MCF 10A (cell line): ENCODE results near the gene DMRTB1. TPM values are rescaled to one million over a fixed set of nuclear protein-coding genes. Genes with fewer than 3 reads are reported as not detected.

ENCODE experiments used
- Bru-seq: library from RNA; stranded (reverse); fragments of 400-500 nt; gene quantifications from one replicate; lab custom pipeline; 2021; lab: Mats Ljungman, UMichigan
- BruChase-seq, 2 experiments: library from RNA; stranded (reverse); fragments of 400-500 nt; gene quantifications; one replicate each; lab custom pipeline; 2021; lab: Mats Ljungman, UMichigan
- BruUV-seq: library from RNA; stranded (reverse); fragments of 400-500 nt; replicated peaks from 2 replicates; lab custom pipeline; 2021; lab: Mats Ljungman, UMichigan
- CTCF ChIA-PET: fragments of 300-600 bp; sonication (Branson Sonifier 250); formaldehyde crosslinking; extraction: SDS; loops from one replicate; lab custom pipeline; 2021; ENCODE audit warnings: antibody characterized with exemption, inconsistent platforms; lab: Yijun Ruan, JAX
- POLR2A ChIA-PET: fragments of 300-600, 350-650 bp; sonication (Branson Sonifier 250); formaldehyde crosslinking; extraction: SDS; loops from one replicate; lab custom pipeline; 2020; ENCODE audit warnings: antibody characterized with exemption, inconsistent platforms; lab: Yijun Ruan, JAX
- DNase-seq: peaks from one replicate; pipeline ENCODE4 v3.0.0-alpha.2; 2018; ENCODE audit not compliant: unreplicated experiment
- H3K27ac Mint-ChIP-seq: one replicate; pipeline ENCODE4 v1.8.0; 2022; ENCODE audit warnings: mild to moderate bottlenecking, low read depth, mixed read lengths; ENCODE audit not compliant: unreplicated experiment
- H3K27me3 Mint-ChIP-seq: one replicate; pipeline ENCODE4 v1.8.0; 2022; ENCODE audit warnings: mixed read lengths; ENCODE audit not compliant: insufficient read depth, unreplicated experiment
- H3K36me3 Mint-ChIP-seq: one replicate; pipeline ENCODE4 v1.8.0; 2022; ENCODE audit warnings: mild to moderate bottlenecking, moderate library complexity, mixed read lengths; ENCODE audit not compliant: insufficient read depth, unreplicated experiment
- H3K4me1 Mint-ChIP-seq: one replicate; pipeline ENCODE4 v1.8.0; 2022; ENCODE audit warnings: mixed read lengths; ENCODE audit not compliant: insufficient read depth, unreplicated experiment
- H3K4me3 Mint-ChIP-seq: one replicate; pipeline ENCODE4 v1.8.0; 2022; ENCODE audit warnings: mild to moderate bottlenecking, moderate library complexity, mixed read lengths; ENCODE audit not compliant: unreplicated experiment
- H3K9me3 Mint-ChIP-seq: one replicate; pipeline ENCODE4 v1.8.0; 2022; ENCODE audit warnings: mixed read lengths; ENCODE audit not compliant: unreplicated experiment
- intact Hi-C: fragments of 100-400 bp; cut with micrococcal nuclease; formaldehyde crosslinking; loops from 2 replicates; pipeline ENCODE4 v1.14.1; 2022
- long read RNA-seq: library from polyadenylated mRNA; stranded (forward); transcript quantifications from one replicate; pipeline ENCODE4 v2.0.0, GENCODE V29; 2022
- total RNA-seq: library from RNA; stranded (reverse); gene quantifications from 2 replicates; pipeline ENCODE4 v1.2.3, GENCODE V29; 2022
- TF ChIP-seq, protein P1 (sequence below): fragments of 200-600 bp; IDR thresholded peaks from one replicate; pipeline ENCODE4 v1.8.0; 2022; ENCODE audit warnings: antibody characterized with exemption, mild to moderate bottlenecking; ENCODE audit not compliant: unreplicated experiment

Gene DMRTB1
- total RNA-seq (not detected in 2 replicates), Bru-seq, nascent RNA (not detected), BruChase-seq, experiment 1, labeled RNA remaining after a 6-hour chase (not detected), BruChase-seq, experiment 2, labeled RNA remaining after a 2-hour chase (not detected)
- long read RNA-seq = 0 reads

DNA sequence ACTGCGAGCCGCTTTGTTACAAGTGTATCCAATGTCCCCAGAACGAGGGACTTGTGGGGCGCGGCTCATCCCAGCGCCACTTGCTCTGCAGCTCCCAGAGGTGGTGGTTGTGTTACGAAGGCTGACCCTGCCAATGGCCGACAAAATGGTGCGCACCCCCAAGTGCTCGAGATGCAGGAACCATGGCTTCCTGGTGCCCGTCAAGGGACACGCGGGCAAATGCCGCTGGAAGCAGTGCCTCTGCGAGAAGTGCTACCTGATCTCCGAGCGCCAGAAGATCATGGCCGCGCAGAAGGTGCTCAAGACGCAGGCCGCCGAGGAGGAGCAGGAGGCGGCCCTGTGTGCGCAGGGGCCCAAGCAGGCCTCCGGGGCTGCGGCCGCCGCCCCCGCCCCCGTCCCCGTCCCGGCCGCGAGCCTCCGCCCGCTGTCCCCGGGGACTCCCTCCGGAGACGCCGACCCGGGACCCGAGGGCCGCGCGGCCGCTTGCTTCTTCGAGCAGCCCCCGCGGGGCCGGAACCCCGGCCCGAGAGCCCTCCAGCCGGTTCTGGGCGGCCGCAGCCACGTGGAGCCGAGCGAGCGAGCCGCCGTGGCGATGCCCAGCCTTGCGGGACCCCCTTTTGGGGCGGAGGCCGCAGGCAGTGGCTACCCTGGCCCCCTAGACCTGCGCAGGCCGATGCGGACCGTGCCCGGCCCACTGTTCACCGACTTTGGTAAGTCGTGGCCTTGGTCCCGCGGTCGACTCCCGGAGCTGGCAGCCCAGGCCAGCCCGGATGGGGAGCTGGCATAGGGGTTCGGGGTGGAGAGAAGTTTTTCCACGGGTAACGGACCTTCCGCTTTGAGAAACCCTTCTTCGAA is at the start of gene DMRTB1:
Gene DMRTB1, plus strand, starts transcription at position 79 of the 855 bp plus-strand sequence. Its CDS starts 55 bp downstream, at position 134.
- Mint-ChIP-seq H3K9me3 (no peaks in the 10 kb centered on the region), H3K27ac (no peak within 1 kb of the TSS), H3K4me3 (no peak within 1 kb of the TSS), H3K4me1 (no peaks in the 10 kb centered on the region), H3K27me3 (peaks cover 17% of the 10 kb centered on the region), H3K36me3 (no peaks in the 10 kb centered on the region)
- no peak for DNase-seq
- TF ChIP-seq, protein P1, sequence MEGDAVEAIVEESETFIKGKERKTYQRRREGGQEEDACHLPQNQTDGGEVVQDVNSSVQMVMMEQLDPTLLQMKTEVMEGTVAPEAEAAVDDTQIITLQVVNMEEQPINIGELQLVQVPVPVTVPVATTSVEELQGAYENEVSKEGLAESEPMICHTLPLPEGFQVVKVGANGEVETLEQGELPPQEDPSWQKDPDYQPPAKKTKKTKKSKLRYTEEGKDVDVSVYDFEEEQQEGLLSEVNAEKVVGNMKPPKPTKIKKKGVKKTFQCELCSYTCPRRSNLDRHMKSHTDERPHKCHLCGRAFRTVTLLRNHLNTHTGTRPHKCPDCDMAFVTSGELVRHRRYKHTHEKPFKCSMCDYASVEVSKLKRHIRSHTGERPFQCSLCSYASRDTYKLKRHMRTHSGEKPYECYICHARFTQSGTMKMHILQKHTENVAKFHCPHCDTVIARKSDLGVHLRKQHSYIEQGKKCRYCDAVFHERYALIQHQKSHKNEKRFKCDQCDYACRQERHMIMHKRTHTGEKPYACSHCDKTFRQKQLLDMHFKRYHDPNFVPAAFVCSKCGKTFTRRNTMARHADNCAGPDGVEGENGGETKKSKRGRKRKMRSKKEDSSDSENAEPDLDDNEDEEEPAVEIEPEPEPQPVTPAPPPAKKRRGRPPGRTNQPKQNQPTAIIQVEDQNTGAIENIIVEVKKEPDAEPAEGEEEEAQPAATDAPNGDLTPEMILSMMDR = no peak
- ChIA-PET CTCF (interaction anchor here (0.9 kb wide), 1 partner anchor 181 kb away, joined by 3 read pairs; no protein-coding TSS in a partner anchor), POLR2A (interaction anchor here (1.6 kb wide), 1 partner anchor 13 kb away, joined by 4 read pairs; no protein-coding TSS in a partner anchor)
- no TSS peak for BruUV-seq
- intact Hi-C loops = no loop called here

DNA sequence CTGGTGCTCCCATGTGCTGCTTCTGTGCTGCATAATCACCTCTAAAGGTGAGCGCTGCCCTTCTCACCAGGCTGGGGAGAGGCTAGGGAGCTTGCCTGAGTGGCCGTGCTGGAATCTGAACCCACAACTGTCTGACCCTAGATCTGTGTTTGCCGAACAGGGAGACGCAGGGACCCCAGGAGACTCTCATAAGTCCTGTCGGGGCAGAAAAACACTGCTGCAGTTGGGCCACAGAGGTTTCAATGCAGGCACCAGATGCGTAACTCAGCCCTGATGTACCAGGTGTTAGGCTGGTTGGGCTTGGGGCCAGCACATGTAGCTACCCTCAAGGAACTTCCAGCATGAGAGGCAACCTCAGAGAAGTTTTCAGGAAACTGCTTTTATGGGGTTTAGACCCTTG is 49.5 kb upstream of the DMRTB1 start:
- Mint-ChIP-seq H3K4me1 (peaks cover 23% of the 10 kb centered on the region), H3K27ac (no peak overlapping the region), H3K9me3 (no peaks in the 10 kb centered on the region), H3K4me3 (no peak overlapping the region), H3K36me3 (peaks cover 13% of the 10 kb centered on the region), H3K27me3 (peaks cover 19% of the 10 kb centered on the region)
- no TSS peak for BruUV-seq
- TF ChIP-seq, protein P1 = no peak
- no peak for DNase-seq
- ChIA-PET CTCF (interaction anchor here (2.0 to 2.1 kb wide), 2 partner anchors 17 to 131 kb away, joined by 6 to 15 read pairs; no protein-coding TSS in a partner anchor), POLR2A (no interaction called here)
- intact Hi-C loops = no loop called here

DNA sequence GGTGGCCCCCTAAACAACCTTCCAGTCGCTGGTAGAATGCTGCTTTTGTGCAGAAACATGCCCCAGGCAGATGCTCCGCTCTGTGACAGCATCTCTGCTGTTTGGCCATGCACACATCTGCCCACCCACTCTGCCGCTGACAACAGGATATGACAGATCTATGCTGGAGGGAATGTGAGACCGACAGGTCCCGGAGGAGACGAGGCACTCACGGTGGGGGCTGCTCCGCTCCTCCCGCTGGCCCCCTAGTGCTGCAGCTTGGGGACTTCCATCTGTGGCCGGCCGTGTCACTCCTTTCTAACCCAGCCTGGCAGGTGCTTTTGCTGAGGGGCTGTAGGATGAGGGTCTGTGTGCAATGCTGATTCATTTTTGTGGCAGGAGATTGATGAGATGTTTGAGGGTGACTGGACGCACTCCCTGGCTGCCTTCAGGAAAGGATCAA is 49.1 kb upstream of the DMRTB1 start:
- no peak for DNase-seq
- intact Hi-C loops = no loop called here
- H3K4me3 Mint-ChIP-seq = no peak overlapping the region
- peaks cover 23% of the 10 kb centered on the region for H3K4me1 Mint-ChIP-seq
- peaks cover 13% of the 10 kb centered on the region for H3K36me3 Mint-ChIP-seq
- BruUV-seq = no TSS peak
- CTCF ChIA-PET = interaction anchor here (0.5 to 2.1 kb wide), 3 partner anchors 18 to 698 kb away, joined by 3 to 15 read pairs (median 6); no protein-coding TSS in a partner anchor
- peaks cover 19% of the 10 kb centered on the region for H3K27me3 Mint-ChIP-seq
- H3K9me3 Mint-ChIP-seq = no peaks in the 10 kb centered on the region
- TF ChIP-seq, protein P1 = no peak
- H3K27ac Mint-ChIP-seq = no peak overlapping the region
- POLR2A ChIA-PET = no interaction called here

DNA sequence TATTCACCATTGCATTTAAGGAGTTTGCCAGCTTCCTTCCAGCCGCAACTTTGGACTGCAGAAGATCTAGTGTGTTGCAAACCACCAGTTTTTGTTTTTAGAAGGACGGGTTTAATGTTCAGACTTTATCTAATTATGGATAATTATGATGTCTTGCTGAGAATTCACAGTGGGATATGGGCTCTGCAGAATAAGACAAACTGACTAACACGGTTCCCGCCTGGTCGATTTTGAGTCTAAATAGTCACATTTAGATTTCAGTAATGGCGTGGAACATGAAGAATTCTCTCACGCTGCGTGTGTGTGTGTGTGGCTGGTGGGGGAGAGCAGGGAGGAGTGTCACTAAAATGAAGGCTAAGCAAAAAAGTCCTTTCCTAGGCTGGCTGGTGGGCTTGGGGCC is 48.5 kb upstream of the DMRTB1 start:
- peaks cover 23% of the 10 kb centered on the region for H3K4me1 Mint-ChIP-seq
- ChIA-PET CTCF (interaction anchor here (0.5 kb wide), 1 partner anchor 697 kb away, joined by 3 read pairs; no protein-coding TSS in a partner anchor), POLR2A (no interaction called here)
- TF ChIP-seq, protein P1 = no peak
- no peaks in the 10 kb centered on the region for H3K9me3 Mint-ChIP-seq
- H3K27ac Mint-ChIP-seq = no peak overlapping the region
- intact Hi-C loops = no loop called here
- H3K36me3 Mint-ChIP-seq = peaks cover 13% of the 10 kb centered on the region
- peaks cover 19% of the 10 kb centered on the region for H3K27me3 Mint-ChIP-seq
- no TSS peak for BruUV-seq
- DNase-seq = no peak
- H3K4me3 Mint-ChIP-seq = no peak overlapping the region
